Midbrain (tissue), 1 donor: ENCODE measurements around the gene EVPLL.
"Not testable (repeated sequence)": the region's sequence is repeated elsewhere in the genome, so short reads cannot be mapped to it uniquely, and the experiment has no call there.

Experiments
- DNase-seq: peaks from one replicate; lab custom pipeline; 2025; lab: John Stamatoyannopoulos, UW

The EVPLL gene

GRCh38 chr17:18425593-18425992 is 48.0 kb downstream of the EVPLL start:
- DNase-seq: not testable (repeated sequence)

- not testable (repeated sequence) for DNase-seq
Measured at GRCh38 chr17:18426639-18427038, 49.1 kb downstream of the EVPLL start.

GRCh38 chr17:18432206-18432605 is 54.6 kb downstream of the EVPLL start:
- DNase-seq: not testable (repeated sequence)
